H9 (cell line): ENCODE data around the gene RAB3A. TPM values are rescaled to one million over a fixed set of nuclear protein-coding genes. Genes with fewer than 3 reads are reported as not detected.

ENCODE experiments used
- DNase-seq: peaks from one replicate; pipeline ENCODE4 v3.0.0-alpha.2; 2017
- H2AFZ ChIP-seq: one replicate; pipeline ENCODE4 v1.6.1; 2013; ENCODE audit warnings: mild to moderate bottlenecking, low read length, control low read depth, moderate library complexity
- H2AK5ac ChIP-seq: 2 replicates; pipeline ENCODE4 v1.6.1; 2013; ENCODE audit warnings: low read length, control low read depth, mixed read lengths; ENCODE audit not compliant: insufficient read length
- H2BK120ac ChIP-seq: one replicate; pipeline ENCODE4 v1.6.1; 2013; ENCODE audit warnings: low read depth, mild to moderate bottlenecking, low read length, control low read depth, inconsistent platforms; ENCODE audit not compliant: poor library complexity, severe bottlenecking
- H2BK12ac ChIP-seq: 2 replicates; pipeline ENCODE4 v1.6.1; 2013; ENCODE audit warnings: low read length, control low read depth, mixed read lengths, low read depth; ENCODE audit not compliant: insufficient read length
- H2BK15ac ChIP-seq: 2 replicates; pipeline ENCODE4 v1.6.1; 2013; ENCODE audit warnings: low read depth, low read length, control low read depth
- H2BK20ac ChIP-seq: one replicate; pipeline ENCODE4 v1.6.1; 2013; ENCODE audit warnings: low read depth, mild to moderate bottlenecking, low read length, control low read depth, inconsistent platforms; ENCODE audit not compliant: poor library complexity, severe bottlenecking
- H2BK5ac ChIP-seq: 2 replicates; pipeline ENCODE4 v1.6.1; 2013; ENCODE audit warnings: low read length, control low read depth, mixed read lengths; ENCODE audit not compliant: insufficient read length
- H3K14ac ChIP-seq: 2 replicates; pipeline ENCODE4 v1.6.1; 2013; ENCODE audit warnings: low read length, control low read depth; ENCODE audit not compliant: insufficient read depth
- H3K18ac ChIP-seq: 2 replicates; pipeline ENCODE4 v1.6.1; 2013; ENCODE audit warnings: low read depth, mild to moderate bottlenecking, mixed read lengths, low read length, control low read depth; ENCODE audit not compliant: insufficient read length
- H3K23ac ChIP-seq: 2 replicates; pipeline ENCODE4 v1.6.1; 2013; ENCODE audit warnings: low read length, control low read depth, mixed read lengths, low read depth; ENCODE audit not compliant: insufficient read length
- H3K23me2 ChIP-seq: 2 replicates; pipeline ENCODE4 v1.6.1; 2013; ENCODE audit warnings: low read depth, mild to moderate bottlenecking, mixed read lengths, low read length, control low read depth; ENCODE audit not compliant: insufficient read length, poor library complexity, severe bottlenecking
- H3K27ac ChIP-seq: 2 replicates; pipeline ENCODE4 v1.5.1; 2013; ENCODE audit warnings: low read length, control low read depth, mixed read lengths, low read depth; ENCODE audit not compliant: insufficient read length
- H3K27me3 ChIP-seq: 2 replicates; pipeline ENCODE4 v1.6.1; 2013; ENCODE audit warnings: low read length, control low read depth, inconsistent platforms; ENCODE audit not compliant: insufficient read depth
- H3K4ac ChIP-seq: 2 replicates; pipeline ENCODE4 v1.6.1; 2013; ENCODE audit warnings: low read depth, mild to moderate bottlenecking, control low read depth, inconsistent platforms, low read length, moderate library complexity
- H3K4me1 ChIP-seq: 2 replicates; pipeline ENCODE4 v1.6.1; 2013; ENCODE audit warnings: low read length, control low read depth, inconsistent platforms; ENCODE audit not compliant: insufficient read depth
- H3K4me2 ChIP-seq: 2 replicates; pipeline ENCODE4 v1.6.1; 2013; ENCODE audit warnings: low read length, control low read depth, mixed read lengths; ENCODE audit not compliant: insufficient read length, insufficient read depth
- H3K56ac ChIP-seq: 2 replicates; pipeline ENCODE4 v1.6.1; 2013; ENCODE audit warnings: low read depth, mild to moderate bottlenecking, mixed read lengths, low read length, control low read depth; ENCODE audit not compliant: insufficient read length
- H3K79me1 ChIP-seq: 2 replicates; pipeline ENCODE4 v1.6.1; 2013; ENCODE audit warnings: low read depth, mild to moderate bottlenecking, moderate library complexity, low read length, control low read depth, inconsistent platforms; ENCODE audit not compliant: insufficient read depth, poor library complexity, severe bottlenecking
- H3K79me2 ChIP-seq: 2 replicates; pipeline ENCODE4 v1.6.1; 2013; ENCODE audit warnings: low read length, control low read depth, inconsistent platforms; ENCODE audit not compliant: insufficient read depth
- H3K9ac ChIP-seq: 2 replicates; pipeline ENCODE4 v1.6.1; 2013; ENCODE audit warnings: low read length, control low read depth, mixed read lengths; ENCODE audit not compliant: insufficient read length; ENCODE audit errors: extremely low read depth
- H3K9me3 ChIP-seq: one replicate; pipeline ENCODE4 v1.6.1; 2013; ENCODE audit warnings: low read depth, low read length, inconsistent platforms; ENCODE audit not compliant: control insufficient read depth
- H3T11ph ChIP-seq: one replicate; pipeline ENCODE4 v1.6.1; 2013; ENCODE audit warnings: mild to moderate bottlenecking, low read length, control low read depth, inconsistent platforms
- H4K20me1 ChIP-seq: one replicate; pipeline ENCODE4 v1.6.1; 2013; ENCODE audit not compliant: control insufficient read depth, insufficient read length, insufficient read depth
- H4K5ac ChIP-seq: 2 replicates; pipeline ENCODE4 v1.6.1; 2013; ENCODE audit warnings: low read depth, mild to moderate bottlenecking, mixed read lengths, low read length, control low read depth; ENCODE audit not compliant: insufficient read length
- H4K8ac ChIP-seq: replicated peaks from 2 replicates; pipeline ENCODE4 v1.6.1; 2013; ENCODE audit warnings: low read length, control low read depth, mixed read lengths, low read depth; ENCODE audit not compliant: insufficient read length
- H4K91ac ChIP-seq: 2 replicates; pipeline ENCODE4 v1.6.1; 2013; ENCODE audit warnings: low read depth, mild to moderate bottlenecking, moderate library complexity, mixed read lengths, low read length, control low read depth; ENCODE audit not compliant: insufficient read length
- H3K27ac Mint-ChIP-seq, 3 experiments: 2 replicates in 2 of 3; 3 replicates in 1 of 3; pipeline ENCODE4 v1.8.0; 2020 to 2021; ENCODE audit warnings: mixed read lengths in 3 of 3, mild to moderate bottlenecking in 1 of 3, moderate library complexity in 1 of 3
- H3K27me3 Mint-ChIP-seq: 2 replicates; pipeline ENCODE4 v1.8.0; 2021; ENCODE audit warnings: low read depth, mild to moderate bottlenecking, moderate library complexity, mixed read lengths
- H3K36me3 Mint-ChIP-seq, 3 experiments: 2 replicates in 2 of 3; 3 replicates in 1 of 3; pipeline ENCODE4 v1.8.0; 2020 to 2021; ENCODE audit warnings: low read depth in 3 of 3, mixed read lengths in 3 of 3; ENCODE audit not compliant: insufficient read depth in 1 of 3
- H3K4me1 Mint-ChIP-seq, 2 experiments: 2 replicates each; pipeline ENCODE4 v1.8.0; 2020; ENCODE audit warnings: mixed read lengths in 2 of 2
- H3K4me3 Mint-ChIP-seq, 2 experiments: 2 replicates in 1 of 2; 3 replicates in 1 of 2; pipeline ENCODE4 v1.8.0; 2020 to 2021; ENCODE audit warnings: mild to moderate bottlenecking in 2 of 2, mixed read lengths in 2 of 2, moderate library complexity in 1 of 2
- H3K9me3 Mint-ChIP-seq, 2 experiments: 2 replicates in 1 of 2; 3 replicates in 1 of 2; pipeline ENCODE4 v1.8.0; 2020; ENCODE audit warnings: mild to moderate bottlenecking in 2 of 2, mixed read lengths in 2 of 2, moderate library complexity in 1 of 2
- CTCF ChIP-seq: fragments of 200-600 bp; sonication (generic); conservative IDR thresholded peaks from 3 replicates; pipeline ENCODE4 v1.8.0; 2021; ENCODE audit warnings: antibody characterized with exemption, mild to moderate bottlenecking
- WGBS: extraction: QIAGEN DNeasy Blood & Tissue Kit; methylation state at CpG from one replicate; pipeline ENCODE4 v1.1.7; 2013; ENCODE audit warnings: missing lambda C conversion rate, low lambda C conversion rate, mixed read lengths; ENCODE audit not compliant: insufficient read length; ENCODE audit errors: extremely low coverage; 5-methylcytosine and 5-hydroxymethylcytosine counted together
- total RNA-seq: library from RNA; stranded (reverse); gene quantifications from 2 replicates; pipeline ENCODE4 v1.2.1, GENCODE V29; 2021

RAB3A gene
- total RNA-seq, 1 experiment from 2014 or later: 6.8 TPM

- H3K27ac Mint-ChIP-seq: peak overlapping the region; percentile 96 to 98 (median 97); a peak in 5 of 7 replicates
- TF ChIP-seq CTCF: no peak
- no peak overlapping the region for H2BK20ac ChIP-seq
- H4K8ac ChIP-seq: no peak overlapping the region
- WGBS: no CpG with 5 or more reads among the region's 36 CpGs
- no peak overlapping the region for H2AFZ ChIP-seq
- H4K91ac ChIP-seq: no peak overlapping the region
- H4K20me1 ChIP-seq: peaks cover 4% of the 10 kb centered on the region
- peaks cover 7 to 14% (median 7%) of the 10 kb centered on the region in 3 experiments; a peak in 5 of 7 replicates for H3K36me3 Mint-ChIP-seq
- H3K4me1 ChIP-seq: no peaks in the 10 kb centered on the region
- peak overlapping the region; percentile 50 for H3K27ac ChIP-seq
- H3K79me2 ChIP-seq: no peaks in the 10 kb centered on the region; the same call in 1 of the 2 replicates
- H3K23ac ChIP-seq: no peak overlapping the region
- H3K4ac ChIP-seq: no peak overlapping the region
- no peak overlapping the region for H3K56ac ChIP-seq
- no peaks in the 10 kb centered on the region for H3K27me3 ChIP-seq
- peaks cover 18% of the 10 kb centered on the region for H3K23me2 ChIP-seq
- H3K4me1 Mint-ChIP-seq: peaks cover 8 to 34% of the 10 kb centered on the region in 2 experiments
- no peak overlapping the region for H4K5ac ChIP-seq
- peak; percentile 58 for DNase-seq
- H3K4me2 ChIP-seq: peak overlapping the region; percentile 69
- H3T11ph ChIP-seq: no peak overlapping the region
- H3K18ac ChIP-seq: peak overlapping the region; percentile 77
- H3K4me3 Mint-ChIP-seq: peak overlapping the region; percentile 78 to 91
- H3K9me3 ChIP-seq: no peaks in the 10 kb centered on the region
- peaks cover 0 to 2% of the 10 kb centered on the region in 2 experiments; a peak in 1 of 5 replicates for H3K9me3 Mint-ChIP-seq
- no peak overlapping the region for H2AK5ac ChIP-seq
- H2BK15ac ChIP-seq: no peak overlapping the region
- H3K14ac ChIP-seq: peak overlapping the region; percentile 81
- peak overlapping the region; percentile 62 for H3K9ac ChIP-seq
- H2BK12ac ChIP-seq: no peak overlapping the region
- H3K27me3 Mint-ChIP-seq: peaks cover 3% of the 10 kb centered on the region; the same call in 1 of the 2 replicates
- H2BK120ac ChIP-seq: no peak overlapping the region
- H2BK5ac ChIP-seq: no peak overlapping the region
- H3K79me1 ChIP-seq: no peaks in the 10 kb centered on the region
These were observed 1.5 kb upstream of the RAB3A start for GRCh38 chr19:18205200-18205892.
